Neural cell (in vitro differentiated cells): ENCODE data around the gene ZNF580. TPM values are rescaled to one million over a fixed set of nuclear protein-coding genes. Genes with fewer than 3 reads are reported as not detected.

Experiments used
- H2AFZ ChIP-seq: fragments of 200-600, 300-800 bp; sonication (generic), shearing (Covaris generic); 2 replicates; pipeline ENCODE4 v1.6.0; 2014; ENCODE audit warnings: low read depth, mild to moderate bottlenecking, antibody characterized with exemption, low read length, moderate library complexity
- H3F3A ChIP-seq: fragments of 200-600 bp; shearing (Covaris generic); 2 replicates; pipeline ENCODE4 v1.6.1; 2016; ENCODE audit warnings: mild to moderate bottlenecking, moderate library complexity, mixed read lengths, antibody characterized with exemption, low read length; ENCODE audit not compliant: insufficient read depth, poor library complexity, severe bottlenecking
- H3K27ac ChIP-seq: fragments of 200-600, 300-800 bp; sonication (generic), shearing (Covaris generic); 2 replicates; pipeline ENCODE4 v1.5.1; 2014; ENCODE audit warnings: mild to moderate bottlenecking, low read length, moderate library complexity
- H3K27me3 ChIP-seq: fragments of 300-800, 200-600 bp; sonication (generic), shearing (Covaris generic); 2 replicates; pipeline ENCODE4 v1.6.0; 2014; ENCODE audit warnings: mild to moderate bottlenecking, low read depth, low read length, moderate library complexity; ENCODE audit not compliant: insufficient read depth
- H3K36me3 ChIP-seq: fragments of 300-800, 200-600 bp; sonication (generic), shearing (Covaris generic); 2 replicates; pipeline ENCODE4 v1.5.1; 2014; ENCODE audit warnings: mild to moderate bottlenecking, antibody characterized with exemption, low read length, moderate library complexity; ENCODE audit not compliant: insufficient read depth
- H3K4me2 ChIP-seq: fragments of 300-800, 200-600 bp; sonication (generic), shearing (Covaris generic); 2 replicates; pipeline ENCODE4 v1.6.0; 2014; ENCODE audit warnings: mild to moderate bottlenecking, low read length
- H3K4me3 ChIP-seq: fragments of 300-800, 200-600 bp; sonication (generic), shearing (Covaris generic); 2 replicates; pipeline ENCODE4 v1.5.1; 2014; ENCODE audit warnings: mild to moderate bottlenecking, low read length, moderate library complexity
- H3K79me2 ChIP-seq: fragments of 200-600 bp; shearing (Covaris generic); replicated peaks from 2 replicates; pipeline ENCODE4 v1.6.0; 2014; ENCODE audit warnings: mild to moderate bottlenecking, low read length, moderate library complexity; ENCODE audit not compliant: insufficient read depth
- H3K9ac ChIP-seq: fragments of 300-800, 200-600 bp; sonication (generic), shearing (Covaris generic); 2 replicates; pipeline ENCODE4 v1.6.1; 2016; ENCODE audit warnings: mild to moderate bottlenecking, low read length, mixed read lengths
- H3K9me2 ChIP-seq: fragments of 200-600 bp; shearing (Covaris generic); 2 replicates; pipeline ENCODE4 v1.6.1; 2016; ENCODE audit warnings: mild to moderate bottlenecking, low read length, mixed read lengths; ENCODE audit not compliant: insufficient read depth
- H3K9me3 ChIP-seq: fragments of 200-600, 300-800 bp; sonication (generic), shearing (Covaris generic); 2 replicates; pipeline ENCODE4 v1.6.1; 2016; ENCODE audit warnings: mild to moderate bottlenecking, mixed run types, low read length, moderate library complexity, mixed read lengths
- H4K20me1 ChIP-seq: fragments of 200-600 bp; shearing (Covaris generic); 2 replicates; pipeline ENCODE4 v1.6.1; 2016; ENCODE audit warnings: mild to moderate bottlenecking, mixed run types; ENCODE audit not compliant: insufficient read depth
- EP300 ChIP-seq: fragments of 450-650 bp; conservative IDR thresholded peaks from 2 replicates; pipeline ENCODE4 v1.6.1; 2014; ENCODE audit warnings: antibody characterized with exemption, mild to moderate bottlenecking, moderate library complexity; ENCODE audit not compliant: poor library complexity, severe bottlenecking
- EZH2 ChIP-seq: fragments of 200-600, 300-800 bp; shearing (Covaris generic), sonication (generic); IDR thresholded peaks from 2 replicates; pipeline ENCODE4 v1.6.1; 2014; ENCODE audit warnings: antibody characterized with exemption, low read length, borderline replicate concordance, mild to moderate bottlenecking; ENCODE audit not compliant: insufficient read depth, poor library complexity, severe bottlenecking
- MXI1 ChIP-seq: fragments of 450-650 bp; conservative IDR thresholded peaks from 2 replicates; pipeline ENCODE4 v1.6.1; 2014; ENCODE audit warnings: antibody characterized with exemption, mild to moderate bottlenecking; ENCODE audit not compliant: poor library complexity, severe bottlenecking
- POLR2AphosphoS5 ChIP-seq: IDR thresholded peaks from 2 replicates; pipeline ENCODE4 v1.6.1; 2012
- RAD21 ChIP-seq: fragments of 450-650 bp; conservative IDR thresholded peaks from 2 replicates; pipeline ENCODE4 v1.6.1; 2014; ENCODE audit warnings: antibody characterized with exemption, mild to moderate bottlenecking, moderate library complexity
- SMC3 ChIP-seq: fragments of 450-650 bp; conservative IDR thresholded peaks from 2 replicates; pipeline ENCODE4 v1.6.1; 2014; ENCODE audit warnings: antibody characterized with exemption, mild to moderate bottlenecking, moderate library complexity; ENCODE audit not compliant: poor library complexity
- TAF1 ChIP-seq: IDR thresholded peaks from 2 replicates; pipeline ENCODE4 v1.6.1; 2012; ENCODE audit warnings: low read depth
- polyA plus RNA-seq: library from polyadenylated mRNA; depleted of rRNA; stranded (reverse); fragments of >200 nt; gene quantifications from 2 replicates; pipeline ENCODE4 v1.2.3, GENCODE V29; 2014
- TF ChIP-seq, protein P1 (sequence below): fragments of 450-650 bp; IDR thresholded peaks from 2 replicates; pipeline ENCODE4 v1.5.1; 2014; ENCODE audit warnings: antibody characterized with exemption, mild to moderate bottlenecking, moderate library complexity; ENCODE audit not compliant: poor library complexity, severe bottlenecking
- TF ChIP-seq, protein P2 (sequence below): IDR thresholded peaks from 2 replicates; pipeline ENCODE4 v1.6.1; 2012; ENCODE audit warnings: borderline replicate concordance

Gene ZNF580
- polyA plus RNA-seq, 1 donor from 2014 or later: 11.7 TPM

DNA sequence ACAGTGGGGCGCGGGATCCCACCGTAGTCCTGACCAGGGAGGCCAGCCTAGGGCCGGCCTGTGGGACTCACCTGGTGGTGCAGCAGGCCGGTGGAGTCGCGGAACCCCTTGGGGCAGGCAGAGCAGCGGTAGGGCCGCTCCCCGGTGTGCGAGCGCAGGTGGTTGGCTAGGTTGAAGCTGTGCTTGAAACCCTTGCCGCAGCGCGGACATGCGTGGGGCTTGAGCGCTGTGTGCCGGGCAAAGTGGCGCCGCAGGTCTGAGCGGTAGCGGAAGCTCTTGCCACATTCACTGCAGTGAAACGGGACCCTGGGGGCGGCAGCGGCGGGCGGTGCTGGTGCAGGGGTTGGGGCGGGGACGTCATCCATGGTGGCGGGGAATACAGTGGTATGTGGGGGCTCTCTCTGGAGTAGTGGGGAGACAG lies 43.3 kb upstream of the ZNF580 start:
- Histone ChIP-seq H4K20me1 (no peaks in the 10 kb centered on the region), H3K9me3 (no peaks in the 10 kb centered on the region), H2AFZ (no peak overlapping the region), H3K27me3 (no peaks in the 10 kb centered on the region), H3K9me2 (no peaks in the 10 kb centered on the region), H3K27ac (no peak overlapping the region), H3K79me2 (peaks cover 5% of the 10 kb centered on the region), H3K9ac (no peak overlapping the region), H3K36me3 (no peaks in the 10 kb centered on the region), H3F3A (no peaks in the 10 kb centered on the region), H3K4me3 (no peak overlapping the region), H3K4me2 (no peak overlapping the region)
- TF ChIP-seq MXI1 (no peak), EZH2 (no peak), TAF1 (no peak), POLR2AphosphoS5 (no peak), SMC3 (no peak), RAD21 (no peak), EP300 (no peak)
- TF ChIP-seq, protein P1, sequence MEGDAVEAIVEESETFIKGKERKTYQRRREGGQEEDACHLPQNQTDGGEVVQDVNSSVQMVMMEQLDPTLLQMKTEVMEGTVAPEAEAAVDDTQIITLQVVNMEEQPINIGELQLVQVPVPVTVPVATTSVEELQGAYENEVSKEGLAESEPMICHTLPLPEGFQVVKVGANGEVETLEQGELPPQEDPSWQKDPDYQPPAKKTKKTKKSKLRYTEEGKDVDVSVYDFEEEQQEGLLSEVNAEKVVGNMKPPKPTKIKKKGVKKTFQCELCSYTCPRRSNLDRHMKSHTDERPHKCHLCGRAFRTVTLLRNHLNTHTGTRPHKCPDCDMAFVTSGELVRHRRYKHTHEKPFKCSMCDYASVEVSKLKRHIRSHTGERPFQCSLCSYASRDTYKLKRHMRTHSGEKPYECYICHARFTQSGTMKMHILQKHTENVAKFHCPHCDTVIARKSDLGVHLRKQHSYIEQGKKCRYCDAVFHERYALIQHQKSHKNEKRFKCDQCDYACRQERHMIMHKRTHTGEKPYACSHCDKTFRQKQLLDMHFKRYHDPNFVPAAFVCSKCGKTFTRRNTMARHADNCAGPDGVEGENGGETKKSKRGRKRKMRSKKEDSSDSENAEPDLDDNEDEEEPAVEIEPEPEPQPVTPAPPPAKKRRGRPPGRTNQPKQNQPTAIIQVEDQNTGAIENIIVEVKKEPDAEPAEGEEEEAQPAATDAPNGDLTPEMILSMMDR: no peak
- TF ChIP-seq, protein P2, sequence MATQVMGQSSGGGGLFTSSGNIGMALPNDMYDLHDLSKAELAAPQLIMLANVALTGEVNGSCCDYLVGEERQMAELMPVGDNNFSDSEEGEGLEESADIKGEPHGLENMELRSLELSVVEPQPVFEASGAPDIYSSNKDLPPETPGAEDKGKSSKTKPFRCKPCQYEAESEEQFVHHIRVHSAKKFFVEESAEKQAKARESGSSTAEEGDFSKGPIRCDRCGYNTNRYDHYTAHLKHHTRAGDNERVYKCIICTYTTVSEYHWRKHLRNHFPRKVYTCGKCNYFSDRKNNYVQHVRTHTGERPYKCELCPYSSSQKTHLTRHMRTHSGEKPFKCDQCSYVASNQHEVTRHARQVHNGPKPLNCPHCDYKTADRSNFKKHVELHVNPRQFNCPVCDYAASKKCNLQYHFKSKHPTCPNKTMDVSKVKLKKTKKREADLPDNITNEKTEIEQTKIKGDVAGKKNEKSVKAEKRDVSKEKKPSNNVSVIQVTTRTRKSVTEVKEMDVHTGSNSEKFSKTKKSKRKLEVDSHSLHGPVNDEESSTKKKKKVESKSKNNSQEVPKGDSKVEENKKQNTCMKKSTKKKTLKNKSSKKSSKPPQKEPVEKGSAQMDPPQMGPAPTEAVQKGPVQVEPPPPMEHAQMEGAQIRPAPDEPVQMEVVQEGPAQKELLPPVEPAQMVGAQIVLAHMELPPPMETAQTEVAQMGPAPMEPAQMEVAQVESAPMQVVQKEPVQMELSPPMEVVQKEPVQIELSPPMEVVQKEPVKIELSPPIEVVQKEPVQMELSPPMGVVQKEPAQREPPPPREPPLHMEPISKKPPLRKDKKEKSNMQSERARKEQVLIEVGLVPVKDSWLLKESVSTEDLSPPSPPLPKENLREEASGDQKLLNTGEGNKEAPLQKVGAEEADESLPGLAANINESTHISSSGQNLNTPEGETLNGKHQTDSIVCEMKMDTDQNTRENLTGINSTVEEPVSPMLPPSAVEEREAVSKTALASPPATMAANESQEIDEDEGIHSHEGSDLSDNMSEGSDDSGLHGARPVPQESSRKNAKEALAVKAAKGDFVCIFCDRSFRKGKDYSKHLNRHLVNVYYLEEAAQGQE: no peak

DNA sequence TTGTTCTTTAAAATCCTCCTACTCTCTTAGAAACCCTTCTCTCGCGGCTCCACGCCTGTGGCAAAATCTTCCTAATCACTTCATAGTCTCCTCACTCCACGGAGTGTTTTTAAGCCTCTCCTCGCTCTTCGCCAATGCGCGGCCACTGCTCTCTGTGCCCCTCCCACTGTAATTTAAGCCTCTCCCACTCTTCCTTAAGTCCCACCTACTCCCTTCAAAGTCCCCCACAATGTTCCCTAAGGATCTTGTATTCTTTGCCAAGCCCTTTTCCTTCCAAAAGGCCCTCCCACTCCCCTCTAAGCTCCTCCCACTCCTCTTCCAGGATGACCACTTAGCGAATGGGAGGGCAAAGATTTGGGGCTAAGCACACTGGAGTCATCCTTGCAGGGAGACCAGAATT lies 42.8 kb upstream of the ZNF580 start:
- H2AFZ ChIP-seq: no peak overlapping the region
- no peaks in the 10 kb centered on the region for H3F3A ChIP-seq
- H3K36me3 ChIP-seq: no peaks in the 10 kb centered on the region
- no peaks in the 10 kb centered on the region for H3K9me3 ChIP-seq
- H3K4me2 ChIP-seq: no peak overlapping the region
- no peak overlapping the region for H3K9ac ChIP-seq
- no peak for TF ChIP-seq EZH2
- no peak for TF ChIP-seq TAF1
- peaks cover 5% of the 10 kb centered on the region for H3K79me2 ChIP-seq
- no peak overlapping the region for H3K27ac ChIP-seq
- H3K4me3 ChIP-seq: peak overlapping the region; percentile 75
- H3K27me3 ChIP-seq: no peaks in the 10 kb centered on the region
- H4K20me1 ChIP-seq: no peaks in the 10 kb centered on the region
- no peaks in the 10 kb centered on the region for H3K9me2 ChIP-seq
